HG03460 (cell line): ENCODE data around the gene INPP5A.
"Not testable (repeated sequence)": the region's sequence is repeated elsewhere in the genome, so short reads cannot be mapped to it uniquely, and the experiment has no call there.

Source experiments
- ATAC-seq: cut with Tn5 transposase; IDR thresholded peaks from one replicate; pipeline ENCODE4 v1.9.1; 2021; ENCODE audit not compliant: unreplicated experiment

INPP5A gene, protein sequence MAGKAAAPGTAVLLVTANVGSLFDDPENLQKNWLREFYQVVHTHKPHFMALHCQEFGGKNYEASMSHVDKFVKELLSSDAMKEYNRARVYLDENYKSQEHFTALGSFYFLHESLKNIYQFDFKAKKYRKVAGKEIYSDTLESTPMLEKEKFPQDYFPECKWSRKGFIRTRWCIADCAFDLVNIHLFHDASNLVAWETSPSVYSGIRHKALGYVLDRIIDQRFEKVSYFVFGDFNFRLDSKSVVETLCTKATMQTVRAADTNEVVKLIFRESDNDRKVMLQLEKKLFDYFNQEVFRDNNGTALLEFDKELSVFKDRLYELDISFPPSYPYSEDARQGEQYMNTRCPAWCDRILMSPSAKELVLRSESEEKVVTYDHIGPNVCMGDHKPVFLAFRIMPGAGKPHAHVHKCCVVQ

DNA sequence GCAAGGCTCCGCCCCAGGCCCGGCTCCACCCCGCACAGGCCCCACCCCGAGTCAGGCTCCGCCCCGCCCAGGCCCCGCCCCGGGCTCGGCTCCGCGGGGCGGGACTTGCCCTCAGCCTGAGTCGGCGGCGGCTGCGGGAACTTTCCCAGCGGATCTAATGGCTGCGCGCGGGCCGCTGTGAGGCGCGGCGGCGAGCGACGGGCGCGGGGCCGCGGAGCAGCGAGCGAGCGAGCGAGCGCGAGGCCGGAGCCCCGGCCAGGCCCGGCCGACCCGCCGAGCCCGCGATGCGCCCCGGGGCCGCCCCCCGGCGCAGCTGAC, at the start of gene INPP5A:
Gene INPP5A (plus strand): TSS at position 104 of the 318 bp plus-strand sequence. CDS start 310 bp downstream, outside the sequence.
- peak; percentile 69 for ATAC-seq

DNA sequence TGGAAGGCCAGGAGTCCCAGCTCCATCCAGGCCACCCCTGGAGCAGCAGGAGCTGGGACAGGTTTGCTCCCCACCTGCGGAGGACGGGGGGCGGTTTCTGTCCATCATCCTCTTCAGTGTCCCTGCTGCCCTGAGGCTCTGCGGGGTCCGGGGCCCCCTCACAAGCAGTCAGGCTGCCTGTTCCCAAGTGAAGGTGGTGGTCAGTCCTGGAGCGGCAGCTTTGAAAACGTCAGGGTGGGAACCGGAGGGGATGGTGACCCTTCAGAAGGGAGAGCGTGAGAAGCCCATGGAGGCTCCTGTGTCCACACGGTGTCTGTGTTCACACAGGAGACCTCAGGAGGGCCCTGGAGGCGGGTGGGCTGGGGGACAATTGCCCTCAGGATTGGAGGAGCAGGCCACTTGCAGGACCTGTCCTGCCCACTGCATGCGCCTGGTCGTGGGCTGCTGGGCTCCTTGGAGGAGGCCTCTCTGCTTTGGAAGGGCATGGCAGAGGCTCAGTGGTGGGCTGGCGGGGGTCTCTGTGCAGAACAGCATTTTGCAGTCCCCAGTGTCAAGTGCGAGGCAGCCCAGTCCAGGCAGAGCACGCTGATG, 49.3 kb upstream of the INPP5A start:
- no peak for ATAC-seq

DNA sequence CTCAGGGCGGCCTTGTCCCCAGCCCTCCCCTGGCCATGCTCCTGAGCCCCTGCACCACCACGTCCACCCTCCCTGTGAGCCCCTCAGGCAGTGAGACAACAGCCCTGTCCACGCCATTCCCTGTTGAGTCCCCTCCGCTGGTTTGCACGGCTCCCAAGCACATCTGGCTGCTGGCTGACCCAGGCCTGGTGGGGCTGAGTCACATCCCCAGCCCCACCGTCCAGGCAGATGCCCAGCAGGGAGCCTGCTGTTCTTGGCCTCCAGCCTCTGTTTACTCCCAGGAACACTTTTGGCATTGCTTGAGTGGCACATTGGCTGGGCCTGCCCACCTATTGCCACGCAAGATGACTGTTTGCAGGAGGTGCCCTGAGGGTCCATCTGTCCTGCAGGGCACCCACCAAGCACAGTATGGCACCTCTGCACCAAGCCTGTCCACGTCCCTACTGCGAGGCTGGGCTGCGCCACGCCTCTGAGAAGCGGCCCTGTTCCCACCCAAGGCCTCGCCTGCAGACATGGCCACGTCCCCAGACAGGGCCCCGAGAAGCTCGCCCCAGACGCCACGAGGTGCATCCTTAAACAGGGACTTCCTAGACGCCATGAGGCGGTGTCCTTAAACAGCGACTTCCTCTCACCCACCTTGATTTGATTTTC, 48.4 kb upstream of the INPP5A start:
- no peak for ATAC-seq

DNA sequence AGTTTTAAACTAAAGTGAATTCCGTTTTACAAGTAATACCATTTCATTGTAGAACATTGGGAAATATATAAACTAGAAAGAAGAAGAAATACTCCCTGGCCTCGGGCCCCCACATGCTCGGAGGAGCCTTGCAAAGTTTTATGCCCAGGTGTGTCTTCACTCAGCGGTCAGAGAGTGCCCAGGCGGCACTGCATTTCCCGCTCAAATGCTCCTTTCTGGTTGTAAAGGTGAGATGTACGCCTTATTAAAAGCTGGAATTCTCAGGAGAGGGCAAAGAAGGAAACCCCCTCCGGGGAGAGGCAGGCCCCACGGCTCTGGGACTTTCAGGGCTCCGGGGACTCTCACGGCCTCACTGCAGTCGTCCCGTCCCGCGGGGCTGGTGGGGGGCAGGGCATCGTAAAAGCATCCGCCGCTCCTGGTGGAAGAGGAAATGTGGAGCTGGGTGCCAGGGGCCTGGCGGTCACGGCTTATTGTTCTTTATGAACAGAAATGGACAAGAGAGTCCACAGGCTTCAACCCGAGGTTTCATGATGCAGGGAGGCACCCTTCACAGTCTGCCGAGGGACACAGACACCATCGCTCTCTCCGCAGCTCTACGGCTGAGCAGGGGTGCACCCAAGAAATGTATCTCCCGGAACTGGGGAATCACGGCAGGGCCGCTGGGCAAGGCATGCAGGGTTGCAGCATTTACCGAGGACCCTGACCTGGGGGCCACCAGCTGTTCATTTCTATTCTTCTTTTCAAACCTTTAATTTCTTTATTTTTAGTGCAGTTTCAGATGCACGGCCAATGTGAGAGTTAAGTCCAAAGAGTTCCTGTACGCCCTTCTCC, 47.7 kb upstream of the INPP5A start:
- ATAC-seq, result no peak

DNA sequence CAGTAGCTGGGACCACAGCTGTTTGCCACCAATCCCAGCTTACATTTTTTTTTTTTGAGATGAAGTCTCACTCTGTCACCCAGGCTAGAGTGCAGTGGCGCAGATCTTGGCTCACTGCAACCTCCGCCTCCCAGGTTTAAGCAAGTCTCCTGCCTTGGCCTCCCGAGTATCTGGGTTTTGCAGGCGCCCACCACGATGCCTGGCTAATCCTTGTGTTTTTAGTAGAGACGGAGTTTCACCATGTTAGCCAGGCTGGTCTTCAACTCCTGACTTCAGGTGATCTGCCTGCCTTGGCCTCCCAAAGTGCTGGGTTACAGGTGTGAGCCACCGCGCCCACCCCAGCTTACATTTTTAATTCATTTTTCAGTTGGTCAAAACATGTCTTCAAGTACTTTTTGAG, 46.1 kb upstream of the INPP5A start:
- ATAC-seq, result not testable (repeated sequence)

DNA sequence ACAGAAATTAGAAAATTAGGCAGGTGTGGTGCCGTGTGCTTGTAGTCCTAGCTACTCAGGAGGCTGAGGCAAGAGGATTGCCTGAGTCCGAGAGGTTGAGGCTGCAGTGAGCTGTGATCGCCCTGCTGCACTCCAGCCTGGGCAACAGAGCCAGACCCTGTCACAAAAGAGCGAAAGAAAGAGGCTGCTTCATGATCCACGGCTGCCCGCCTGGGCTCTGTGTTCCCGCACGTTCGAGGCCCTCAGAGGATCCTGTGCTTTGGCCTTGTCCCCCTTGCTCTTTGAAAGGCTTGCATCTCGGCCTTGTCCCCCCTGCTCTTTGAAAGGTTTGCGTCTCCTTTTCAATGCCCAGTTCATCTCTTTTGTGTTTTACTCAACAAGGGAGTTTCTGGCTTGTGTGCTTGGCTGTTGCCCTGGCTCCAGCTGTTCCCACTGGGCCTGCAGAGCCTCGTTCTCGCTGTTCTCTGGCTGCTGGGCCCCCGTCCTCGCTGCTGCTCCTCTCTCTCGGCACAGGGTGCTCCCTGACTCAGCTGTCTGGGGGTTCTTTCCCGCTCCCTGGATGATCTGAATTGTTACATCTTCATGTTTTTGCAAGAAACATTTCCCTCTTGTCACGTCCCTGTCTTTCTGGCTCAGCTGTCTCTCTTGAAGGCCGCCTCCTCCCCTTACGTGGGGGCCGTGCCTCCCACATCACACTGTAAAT, 45.1 kb upstream of the INPP5A start:
- ATAC-seq, result no peak

DNA sequence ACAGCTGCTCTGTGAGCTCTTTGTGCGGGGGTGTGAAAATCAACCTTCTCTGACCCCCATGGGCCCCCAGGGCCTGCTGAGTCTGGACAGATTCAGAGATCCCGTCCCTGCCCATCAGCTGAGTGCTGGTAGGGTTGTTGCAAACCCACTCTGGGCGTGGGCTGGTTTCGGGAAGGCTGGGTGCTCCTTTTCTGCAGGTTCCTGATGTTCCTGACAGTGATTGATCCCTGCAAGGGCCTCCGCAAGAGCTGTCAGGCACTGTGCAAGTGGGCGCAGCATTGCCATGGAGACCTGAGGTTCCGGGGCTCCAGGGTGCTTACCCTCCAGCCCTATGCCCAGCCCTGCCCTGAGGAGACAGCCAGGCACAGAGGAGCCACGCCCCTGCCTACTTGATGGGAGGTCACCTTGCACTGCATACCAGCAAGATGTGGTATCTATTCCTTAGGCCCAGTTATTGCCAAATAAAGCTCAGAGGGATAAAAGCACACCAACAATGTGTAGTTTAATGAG, 44.3 kb upstream of the INPP5A start:
- no peak for ATAC-seq

DNA sequence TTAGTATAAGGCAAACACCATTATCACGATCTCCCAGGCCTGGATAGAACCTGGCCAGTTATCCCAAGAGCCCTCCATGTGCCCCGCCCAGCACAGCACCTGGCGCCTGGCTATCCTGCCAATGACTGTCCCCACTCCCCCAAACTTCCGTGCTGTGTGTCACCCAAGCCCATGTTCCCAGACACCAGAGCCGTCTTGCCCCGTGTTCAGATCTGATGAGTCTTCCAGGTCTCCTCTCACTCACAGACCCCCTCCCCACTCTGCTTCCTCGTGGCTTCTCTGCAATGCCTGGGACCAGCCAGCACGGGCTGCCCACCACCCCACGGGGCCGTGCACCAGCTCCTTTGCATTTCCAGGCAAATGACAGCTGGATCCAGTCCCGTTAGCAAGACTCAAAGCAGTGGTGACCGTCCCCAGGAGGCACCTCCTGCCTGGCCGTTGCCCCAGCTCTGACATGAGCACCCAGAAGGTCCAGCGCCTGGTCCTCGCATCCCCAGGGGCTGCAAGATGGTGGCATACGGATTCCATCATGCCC, 43.8 kb upstream of the INPP5A start:
- no peak for ATAC-seq

DNA sequence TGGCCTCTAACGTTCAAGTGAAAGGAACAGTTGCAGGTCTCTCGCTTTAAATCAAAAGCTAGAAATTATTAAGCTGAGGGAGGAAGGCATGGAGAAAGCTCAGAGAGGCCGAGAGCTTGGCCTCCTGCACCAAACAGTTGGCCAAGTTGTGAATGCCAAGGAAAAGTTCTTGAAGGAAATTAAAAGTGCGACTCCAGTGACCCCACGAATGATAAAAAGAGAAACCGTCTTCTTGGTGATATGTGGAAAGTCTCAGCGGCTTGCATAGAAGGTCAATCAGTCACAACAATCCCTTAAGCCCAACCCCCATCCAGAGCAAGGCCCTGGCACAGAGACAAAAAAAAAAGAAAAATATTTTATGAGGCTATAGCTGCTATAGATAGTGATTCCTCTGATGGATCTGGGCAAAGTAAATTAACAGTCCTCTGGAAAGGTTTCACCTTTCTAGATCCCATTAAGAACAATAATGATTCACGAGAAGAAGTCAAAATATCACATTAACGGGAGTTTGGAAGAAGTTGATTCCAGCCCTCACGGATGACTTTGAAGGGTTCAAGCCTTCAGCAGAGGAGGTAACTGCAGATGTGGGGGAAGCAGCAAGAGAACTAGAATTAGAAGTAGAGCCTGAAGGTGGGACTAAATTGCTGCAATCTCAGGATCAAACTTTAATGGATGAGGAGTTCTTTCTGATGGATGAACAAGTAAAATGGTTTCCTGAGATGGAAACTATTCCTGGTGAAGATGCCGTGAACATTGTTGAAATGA, 42.5 kb upstream of the INPP5A start:
- ATAC-seq, result no peak

DNA sequence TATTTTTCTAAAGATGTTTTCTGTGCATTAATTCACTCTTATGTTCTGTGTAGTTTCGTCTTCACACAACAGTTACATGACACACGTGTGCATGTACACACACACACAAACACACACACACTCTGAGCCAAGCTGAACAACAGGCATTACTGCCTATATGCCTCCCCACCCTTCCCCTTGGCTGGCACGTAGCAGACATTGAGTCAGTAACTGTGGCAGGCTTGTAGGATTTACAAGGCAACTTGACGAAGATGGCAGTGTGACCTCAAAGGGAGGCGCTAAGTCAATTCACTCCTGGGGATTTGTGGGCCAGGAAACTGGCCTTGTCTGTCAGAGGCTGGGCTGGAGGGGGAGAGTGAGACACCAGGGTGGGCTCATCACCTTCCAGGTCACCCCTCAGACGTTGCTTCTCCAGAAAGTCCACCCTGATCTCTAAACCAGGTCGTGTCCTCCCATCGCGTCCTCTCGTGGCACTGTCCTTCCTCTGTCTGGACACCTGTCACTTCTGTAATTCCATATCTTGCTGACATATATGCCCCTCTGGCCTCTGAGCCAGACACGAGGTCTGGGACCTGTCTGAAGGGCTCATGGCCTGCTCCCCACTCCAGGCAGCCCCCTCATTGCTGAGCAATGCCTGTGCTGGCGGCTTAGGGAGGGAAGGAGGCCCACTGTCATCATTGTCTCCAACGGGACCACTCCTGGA, 41.1 kb upstream of the INPP5A start:
- no peak for ATAC-seq

DNA sequence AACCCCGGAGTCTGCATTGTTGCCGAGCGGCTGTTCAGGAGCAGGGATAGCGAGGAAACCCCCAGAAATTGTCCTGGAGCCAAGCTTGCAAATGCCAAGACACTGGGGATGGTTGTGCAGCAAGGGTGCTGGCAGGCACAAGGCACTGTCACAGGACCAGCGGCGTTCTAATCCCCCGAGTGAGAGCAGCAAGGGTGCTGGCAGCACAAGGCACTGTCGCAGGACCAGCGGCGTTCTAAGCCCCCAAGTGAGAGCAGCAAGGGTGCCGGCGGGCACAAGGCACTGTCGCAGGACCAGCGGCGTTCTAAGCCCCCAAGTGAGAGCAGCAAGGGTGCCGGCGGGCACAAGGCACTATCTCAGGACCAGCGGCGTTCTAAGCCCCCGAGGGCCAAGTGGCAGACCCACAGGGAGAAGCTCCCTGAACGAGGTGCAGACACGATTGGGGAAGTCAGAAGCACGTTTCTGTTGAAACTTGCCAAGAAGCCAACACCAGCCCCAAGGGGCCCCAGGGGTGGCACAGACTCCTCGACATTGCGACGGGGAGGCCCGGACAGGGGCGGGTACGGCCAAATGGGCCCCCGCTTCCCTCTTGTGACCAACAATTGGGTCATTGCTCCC, 40.4 kb upstream of the INPP5A start:
- no peak for ATAC-seq

DNA sequence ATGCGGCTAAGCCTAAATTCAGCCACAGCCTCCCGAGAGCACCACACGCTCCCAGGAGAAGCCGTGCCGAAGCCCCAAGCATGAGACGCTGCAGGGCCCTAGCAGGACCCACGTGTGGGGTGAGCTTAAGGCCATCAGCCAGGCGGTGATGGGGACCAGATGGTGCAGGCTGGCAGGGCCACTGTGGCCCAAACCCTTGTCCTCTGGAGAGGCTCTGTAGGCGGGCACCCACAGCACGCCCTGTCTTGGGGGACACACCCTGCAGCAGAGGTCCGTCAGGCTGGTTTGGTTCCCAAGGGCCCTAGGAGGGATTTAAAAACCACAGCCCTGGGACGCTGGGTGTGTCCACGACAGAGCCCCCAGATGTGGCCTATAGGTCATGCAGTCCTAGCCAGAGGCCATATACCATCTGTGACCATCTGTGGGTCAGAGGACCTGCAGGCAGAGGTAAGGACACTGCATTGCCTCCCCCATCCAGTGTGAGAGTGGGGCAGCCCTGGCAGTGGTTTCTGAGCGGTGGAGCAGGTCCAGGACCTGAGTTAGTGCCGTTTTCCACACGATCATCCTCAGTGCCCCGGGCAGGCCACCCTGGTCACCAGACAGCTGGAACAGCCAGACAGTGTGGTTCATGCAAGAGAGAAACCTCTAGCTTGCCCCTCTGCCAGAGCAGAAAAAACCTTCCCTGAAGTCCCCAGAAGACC, 39.6 kb upstream of the INPP5A start:
- ATAC-seq, result no peak

DNA sequence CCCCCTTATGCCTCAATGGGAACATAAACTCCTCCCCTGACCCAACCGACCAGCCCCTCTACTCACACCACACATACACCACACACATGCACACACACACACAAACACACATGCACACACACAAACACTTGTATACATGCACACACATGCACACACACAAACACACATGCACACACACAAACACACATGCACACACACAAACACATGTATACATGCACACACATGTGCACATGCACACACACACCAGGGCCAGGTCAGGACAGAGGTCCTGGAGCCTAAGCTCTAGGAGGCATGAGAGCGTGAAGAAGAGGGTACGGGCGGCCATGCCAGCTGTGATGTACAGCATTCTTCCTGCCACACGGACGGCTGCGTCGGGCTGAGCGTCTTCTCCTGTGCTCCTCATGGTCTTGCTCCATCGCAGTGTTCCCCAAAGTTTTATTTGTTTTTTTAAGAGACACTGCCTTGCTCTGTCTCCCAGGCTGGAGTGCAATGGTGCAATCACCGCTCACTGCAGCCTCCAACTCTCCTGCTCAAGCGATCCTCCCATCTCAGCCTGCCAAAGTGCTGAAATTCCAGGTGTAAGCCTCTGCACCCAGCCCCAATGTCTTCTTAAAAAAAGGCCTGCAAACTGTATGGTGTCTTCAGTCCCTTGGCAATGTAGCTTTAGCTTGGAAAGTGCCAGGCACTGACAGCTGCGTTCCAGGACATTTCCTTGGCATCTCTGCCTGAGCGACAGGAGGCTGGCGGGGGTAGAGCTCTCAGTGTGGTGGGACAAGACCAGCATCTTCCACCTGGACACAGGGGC, 38.8 kb upstream of the INPP5A start:
- no peak for ATAC-seq

DNA sequence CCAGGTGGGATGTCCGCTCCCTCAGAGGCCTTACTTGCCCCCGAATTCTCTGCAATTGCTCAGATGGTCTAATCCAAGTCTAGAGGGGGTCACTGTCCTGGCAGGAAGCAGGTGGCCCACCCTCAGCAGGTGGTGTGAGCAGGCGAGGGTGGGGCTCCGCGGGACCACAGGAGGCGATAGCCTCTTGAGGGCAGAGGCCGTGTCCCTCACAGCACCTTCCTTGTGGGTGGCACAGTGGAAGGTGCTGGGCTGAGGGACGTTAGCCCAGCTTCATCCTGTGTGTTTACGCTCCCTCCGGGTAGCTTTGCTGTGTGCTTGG, 38.3 kb upstream of the INPP5A start:
- ATAC-seq, result no peak

DNA sequence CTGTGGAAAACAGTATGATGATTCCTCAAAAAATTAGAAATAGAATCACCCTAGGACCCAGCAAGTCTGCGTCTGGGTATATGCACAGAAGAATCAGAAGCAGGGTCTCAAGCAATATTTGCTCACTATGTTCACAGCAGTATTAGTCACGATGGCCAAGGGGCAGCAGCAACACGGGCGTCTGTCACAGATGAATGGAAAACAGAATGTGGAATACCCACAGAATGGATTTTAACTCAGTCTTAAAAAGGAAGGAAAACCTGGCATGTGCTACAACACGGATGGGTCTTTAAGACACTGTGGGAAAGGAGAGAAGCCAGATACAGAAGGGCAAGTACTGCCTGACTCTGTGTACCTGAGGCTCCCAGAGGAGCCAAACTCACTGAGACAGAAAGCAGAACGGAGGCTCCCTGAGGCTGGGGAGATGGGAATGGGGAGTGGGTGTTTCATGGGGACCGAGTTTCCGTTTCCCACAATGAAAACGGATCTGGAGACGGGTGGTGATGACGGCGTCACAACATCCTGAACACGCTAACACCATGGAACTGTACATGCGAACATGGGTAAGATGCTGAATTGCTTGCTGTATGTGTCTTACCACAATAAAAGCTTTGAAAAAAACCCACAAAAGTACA, 36.7 kb upstream of the INPP5A start:
- ATAC-seq, result no peak

DNA sequence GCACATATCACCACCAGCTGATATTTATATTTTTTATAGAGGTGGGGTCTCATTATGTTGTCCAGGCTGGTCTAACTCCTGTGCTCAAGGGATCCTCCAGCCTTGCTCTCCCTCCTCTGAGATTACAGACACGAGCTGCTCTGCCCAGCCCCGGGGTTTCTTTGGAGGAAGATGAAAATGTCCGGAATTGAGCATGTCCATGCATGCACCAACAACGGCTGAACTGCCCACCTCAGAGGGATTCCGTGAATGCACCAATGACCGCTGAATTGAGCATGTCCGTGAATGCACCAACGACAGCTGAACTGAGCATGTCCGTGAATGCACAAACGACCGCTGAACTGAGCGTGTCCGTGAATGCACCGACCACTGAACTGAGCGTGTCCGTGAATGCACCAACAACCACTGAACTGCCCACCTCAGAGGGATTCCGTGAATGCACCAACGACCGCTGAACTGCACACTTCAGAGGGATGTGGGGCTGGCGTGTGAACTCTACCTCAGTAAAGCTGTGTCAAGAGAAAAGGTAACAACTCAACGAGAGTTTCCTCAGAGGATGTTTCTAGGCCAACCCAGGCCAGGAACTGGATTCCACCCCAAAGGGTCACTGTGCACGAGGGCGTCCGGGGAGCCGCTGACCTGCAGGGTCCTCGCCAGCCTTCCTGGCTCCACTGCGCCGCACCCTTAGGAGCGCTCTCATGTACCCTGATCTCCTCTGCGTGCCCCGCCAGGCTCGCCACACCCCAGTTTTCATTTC, 34.9 kb upstream of the INPP5A start:
- ATAC-seq, result no peak
